Measurements from ENCODE around the gene STRAP.
"Not testable (repeated sequence)": the region's sequence is repeated elsewhere in the genome, so short reads cannot be mapped to it uniquely, and the experiment has no call there.

The STRAP gene

GRCh38 chr12:15874556-15875145 lies 7.5 kb upstream of the STRAP start:
- DNase-seq: not testable (repeated sequence)

GRCh38 chr12:15875863-15876262 lies 6.3 kb upstream of the STRAP start:
- no peak for DNase-seq

- no peak for DNase-seq
Observed at GRCh38 chr12:15879413-15879812, 2.8 kb upstream of the STRAP start.

- no peak for DNase-seq
Observed at GRCh38 chr12:15880721-15881120, 1.5 kb upstream of the STRAP start.

- DNase-seq: no peak
Observed at GRCh38 chr12:15883536-15883935, 1.3 kb downstream of the STRAP start.

- DNase-seq: no peak
Observed at GRCh38 chr12:15886372-15887042, 4.3 kb downstream of the STRAP start.

GRCh38 chr12:15887043-15887817 lies 5.0 kb downstream of the STRAP start:
- no peak for DNase-seq

- no peak for DNase-seq
Observed at GRCh38 chr12:15892645-15893259, 10.6 kb downstream of the STRAP start.

- DNase-seq: no peak
Observed at GRCh38 chr12:15893260-15893659, 11.1 kb downstream of the STRAP start.

GRCh38 chr12:15896867-15897266 lies 14.7 kb downstream of the STRAP start:
- no peak for DNase-seq

- DNase-seq: no peak
Observed at GRCh38 chr12:15897433-15897832, 15.2 kb downstream of the STRAP start.

GRCh38 chr12:15899282-15899870 lies 17.2 kb downstream of the STRAP start:
- DNase-seq: no peak

- DNase-seq: no peak
Observed at GRCh38 chr12:15904378-15904920, 22.3 kb downstream of the STRAP start.

GRCh38 chr12:15910468-15910863 lies 28.3 kb downstream of the STRAP start:
- no peak for DNase-seq

GRCh38 chr12:15910864-15911721 lies 28.9 kb downstream of the STRAP start, which contains the start of gene DERA:
Gene DERA (plus strand): TSS chr12:15911332. CDS start chr12:15911384, 52 bp downstream.
- DNase-seq: peak; percentile 31

GRCh38 chr12:15911931-15912330 lies 29.7 kb downstream of the STRAP start:
- DNase-seq: not testable (repeated sequence)

GRCh38 chr12:15914131-15914530 lies 31.9 kb downstream of the STRAP start:
- not testable (repeated sequence) for DNase-seq

- DNase-seq: no peak
Observed at GRCh38 chr12:15918066-15918465, 35.9 kb downstream of the STRAP start.

- no peak for DNase-seq
Observed at GRCh38 chr12:15919418-15919817, 37.2 kb downstream of the STRAP start.

- no peak for DNase-seq
Observed at GRCh38 chr12:15924956-15925355, 42.8 kb downstream of the STRAP start.

GRCh38 chr12:15928346-15928745 lies 46.2 kb downstream of the STRAP start:
- DNase-seq: no peak

All from activated gamma-delta T cell treated with Interleukin-2 at 50 U/mL for 16 hours (primary cell).